Measurements from ENCODE around the gene SLC9A3.

Gene SLC9A3

DNA sequence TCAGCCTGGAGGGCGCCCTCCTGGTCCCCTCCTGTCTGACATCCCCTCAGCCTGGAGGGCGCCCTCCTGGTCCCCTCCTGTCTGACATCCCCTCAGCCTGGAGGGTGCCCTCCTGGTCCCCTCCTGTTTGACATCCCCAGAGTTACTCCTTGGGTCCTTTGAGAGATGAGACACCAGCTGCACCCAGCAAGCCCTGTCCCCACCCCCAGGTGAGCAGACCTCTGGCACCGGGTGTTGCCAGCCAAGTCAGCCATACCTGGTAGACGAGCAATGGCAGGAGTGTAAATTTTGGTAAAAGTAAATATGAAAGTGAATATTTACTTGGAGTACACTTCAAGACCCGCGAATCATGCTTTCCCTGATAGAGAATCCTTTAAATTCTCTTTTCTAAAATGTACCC is 55.8 kb downstream of the SLC9A3 start:
- peaks cover 24% of the 10 kb centered on the region for H3K79me2 ChIP-seq (ENCODE audit: insufficient read depth, low read depth)
- TF ChIP-seq, protein P1, sequence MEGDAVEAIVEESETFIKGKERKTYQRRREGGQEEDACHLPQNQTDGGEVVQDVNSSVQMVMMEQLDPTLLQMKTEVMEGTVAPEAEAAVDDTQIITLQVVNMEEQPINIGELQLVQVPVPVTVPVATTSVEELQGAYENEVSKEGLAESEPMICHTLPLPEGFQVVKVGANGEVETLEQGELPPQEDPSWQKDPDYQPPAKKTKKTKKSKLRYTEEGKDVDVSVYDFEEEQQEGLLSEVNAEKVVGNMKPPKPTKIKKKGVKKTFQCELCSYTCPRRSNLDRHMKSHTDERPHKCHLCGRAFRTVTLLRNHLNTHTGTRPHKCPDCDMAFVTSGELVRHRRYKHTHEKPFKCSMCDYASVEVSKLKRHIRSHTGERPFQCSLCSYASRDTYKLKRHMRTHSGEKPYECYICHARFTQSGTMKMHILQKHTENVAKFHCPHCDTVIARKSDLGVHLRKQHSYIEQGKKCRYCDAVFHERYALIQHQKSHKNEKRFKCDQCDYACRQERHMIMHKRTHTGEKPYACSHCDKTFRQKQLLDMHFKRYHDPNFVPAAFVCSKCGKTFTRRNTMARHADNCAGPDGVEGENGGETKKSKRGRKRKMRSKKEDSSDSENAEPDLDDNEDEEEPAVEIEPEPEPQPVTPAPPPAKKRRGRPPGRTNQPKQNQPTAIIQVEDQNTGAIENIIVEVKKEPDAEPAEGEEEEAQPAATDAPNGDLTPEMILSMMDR (conservative IDR thresholded peaks at IDR 0.05; ENCODE audit: low read depth, low read length): no peak
- H3K27ac ChIP-seq: no peak overlapping the region
- H3K9ac ChIP-seq: no peak overlapping the region
- H2AFZ ChIP-seq (ENCODE audit: low read depth): no peak overlapping the region
- H3K4me3 ChIP-seq (IDR thresholded peaks at IDR 0.05; ENCODE audit: insufficient read depth, low read depth, low read length): no peak overlapping the region
- H3K4me2 ChIP-seq: no peak overlapping the region
- peaks cover 4% of the 10 kb centered on the region for H3K4me1 ChIP-seq (ENCODE audit: low read depth, poor library complexity, severe bottlenecking)
- no peaks in the 10 kb centered on the region for H3K36me3 ChIP-seq (ENCODE audit: insufficient read depth)
- H3K27me3 ChIP-seq (ENCODE audit: insufficient read depth, low read depth): no peaks in the 10 kb centered on the region
- no peaks in the 10 kb centered on the region for H4K20me1 ChIP-seq (ENCODE audit: insufficient read depth)

DNA sequence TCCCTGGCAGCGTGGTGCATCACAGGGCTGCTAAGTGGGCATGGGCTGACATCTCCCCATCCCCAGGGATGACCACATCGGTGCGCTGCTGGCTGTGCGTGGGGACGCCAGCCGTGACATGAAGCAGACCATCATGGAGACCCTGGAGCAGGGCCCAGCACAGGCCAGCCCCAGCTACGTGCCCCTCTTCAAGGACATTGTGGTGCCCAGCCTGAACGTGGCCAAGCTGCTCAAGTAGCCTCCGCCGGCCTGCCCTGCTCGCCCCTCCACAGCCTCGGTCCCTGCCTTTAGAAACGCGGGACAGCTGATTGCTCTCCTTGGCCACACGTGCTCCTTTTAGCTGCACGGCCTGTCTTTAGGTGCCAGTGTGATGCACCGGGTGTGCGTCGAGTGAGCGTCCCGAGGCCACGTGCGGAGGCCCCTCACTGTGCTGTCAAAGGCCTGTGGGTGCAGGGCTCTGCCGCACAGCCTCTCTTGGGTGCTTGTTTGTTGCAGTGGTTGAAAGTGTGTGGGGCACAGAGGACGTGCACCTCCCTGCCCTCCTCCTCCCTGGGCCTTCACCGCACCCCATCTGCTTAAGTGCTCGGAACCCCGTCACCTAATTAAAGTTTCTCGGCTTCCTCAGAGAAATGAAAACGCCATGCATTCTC is 57.5 kb downstream of the SLC9A3 start:
- Histone ChIP-seq H3K36me3 (ENCODE audit: insufficient read depth) (no peaks in the 10 kb centered on the region), H3K4me2 (no peak overlapping the region), H3K27ac (no peak overlapping the region), H4K20me1 (ENCODE audit: insufficient read depth) (no peaks in the 10 kb centered on the region), H3K4me3 (IDR thresholded peaks at IDR 0.05; ENCODE audit: insufficient read depth, low read depth, low read length) (no peak overlapping the region), H3K27me3 (ENCODE audit: insufficient read depth, low read depth) (no peaks in the 10 kb centered on the region), H3K9ac (no peak overlapping the region), H3K79me2 (ENCODE audit: insufficient read depth, low read depth) (peaks cover 14% of the 10 kb centered on the region), H3K4me1 (ENCODE audit: low read depth, poor library complexity, severe bottlenecking) (peaks cover 4% of the 10 kb centered on the region), H2AFZ (ENCODE audit: low read depth) (no peak overlapping the region)
- TF ChIP-seq, protein P1 (conservative IDR thresholded peaks at IDR 0.05; ENCODE audit: low read depth, low read length): no peak

DNA sequence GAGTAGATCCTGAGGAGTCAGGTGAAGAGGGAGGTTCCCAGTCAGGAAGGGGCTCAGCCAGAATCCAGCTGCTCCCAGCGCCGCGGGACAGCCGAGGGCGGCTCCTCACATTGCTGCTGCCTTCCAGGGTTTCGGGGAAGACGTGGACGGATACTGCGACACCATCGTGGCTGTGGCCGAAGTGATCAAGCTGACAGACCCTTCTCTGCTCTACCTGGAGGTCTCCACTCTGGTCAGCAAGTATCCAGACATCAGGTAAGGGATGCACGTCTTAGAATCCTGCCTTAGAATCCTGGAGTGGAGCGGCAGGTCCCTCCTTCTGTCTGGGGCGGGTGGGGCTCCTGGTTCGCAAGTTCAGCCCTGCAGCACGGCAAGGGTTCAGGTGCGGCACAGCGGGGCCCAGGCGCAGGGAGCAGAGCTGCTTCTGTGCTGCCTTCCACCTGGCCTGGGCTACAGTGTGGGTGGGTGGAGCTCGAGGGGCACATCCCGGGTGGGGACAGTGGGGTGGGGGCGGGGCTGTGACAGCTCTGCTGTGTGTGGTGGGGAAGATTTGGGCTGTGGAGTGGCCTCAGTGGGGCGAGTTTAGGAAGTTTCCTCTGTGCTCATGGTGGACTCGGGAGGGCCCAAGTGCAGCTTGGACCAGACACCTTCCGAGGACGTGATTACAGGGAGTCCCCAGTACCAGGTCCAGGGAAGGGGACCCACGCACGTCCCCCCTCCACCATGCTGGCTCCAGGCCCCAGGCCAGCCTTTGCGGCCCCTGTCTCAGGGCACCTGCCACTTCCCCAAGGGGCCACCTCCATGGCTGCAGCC is 58.5 kb downstream of the SLC9A3 start:
- no peaks in the 10 kb centered on the region for H3K36me3 ChIP-seq (ENCODE audit: insufficient read depth)
- H3K27me3 ChIP-seq (ENCODE audit: insufficient read depth, low read depth): no peaks in the 10 kb centered on the region
- no peak overlapping the region for H3K27ac ChIP-seq
- TF ChIP-seq, protein P1 (conservative IDR thresholded peaks at IDR 0.05; ENCODE audit: low read depth, low read length): no peak
- no peaks in the 10 kb centered on the region for H3K4me1 ChIP-seq (ENCODE audit: low read depth, poor library complexity, severe bottlenecking)
- H3K79me2 ChIP-seq (ENCODE audit: insufficient read depth, low read depth): peaks cover 4% of the 10 kb centered on the region; the same call in 1 of the 2 replicates
- H2AFZ ChIP-seq (ENCODE audit: low read depth): no peak overlapping the region
- H4K20me1 ChIP-seq (ENCODE audit: insufficient read depth): no peaks in the 10 kb centered on the region
- H3K4me3 ChIP-seq (IDR thresholded peaks at IDR 0.05; ENCODE audit: insufficient read depth, low read depth, low read length): no peak overlapping the region
- no peak overlapping the region for H3K9ac ChIP-seq
- H3K4me2 ChIP-seq: no peak overlapping the region

DNA sequence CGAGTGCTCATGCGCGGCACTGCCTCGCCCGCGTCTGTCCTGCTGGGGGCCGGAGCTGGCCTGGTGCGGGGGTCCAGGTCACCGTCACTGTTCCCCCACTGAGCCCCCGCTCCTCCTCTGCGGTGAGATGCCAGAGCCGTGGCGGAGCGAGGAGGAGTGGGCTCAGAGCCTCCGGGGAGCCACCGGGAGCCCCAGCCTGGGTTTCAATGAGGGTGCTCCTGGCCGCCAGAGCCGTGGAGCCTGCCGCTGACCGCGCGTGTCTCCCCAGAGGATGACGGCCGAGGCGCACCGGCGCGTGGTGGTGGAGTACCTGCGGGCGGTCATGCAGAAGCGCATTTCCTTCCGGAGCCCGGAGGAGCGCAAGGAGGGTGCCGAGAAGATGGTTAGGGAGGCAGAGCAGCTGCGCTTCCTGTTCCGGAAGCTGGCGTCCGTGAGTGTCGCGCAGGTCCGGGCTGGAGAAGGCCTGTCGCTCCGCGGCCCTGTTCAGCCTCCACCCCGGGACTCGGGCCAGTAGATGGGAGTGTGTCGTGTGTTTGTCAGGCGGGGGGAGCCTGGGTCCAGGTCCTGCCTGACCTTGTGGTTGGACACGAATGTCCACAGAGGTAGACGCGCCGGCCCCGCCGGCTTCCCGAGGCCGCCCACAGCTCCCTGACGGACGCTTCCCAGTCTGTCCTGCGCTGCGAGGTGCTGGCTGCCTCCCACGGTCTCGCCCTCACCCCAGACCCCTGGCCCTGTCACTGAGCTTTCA is 59.2 kb downstream of the SLC9A3 start:
- Histone ChIP-seq H2AFZ (ENCODE audit: low read depth) (no peak overlapping the region), H3K27me3 (ENCODE audit: insufficient read depth, low read depth) (no peaks in the 10 kb centered on the region), H3K4me3 (IDR thresholded peaks at IDR 0.05; ENCODE audit: insufficient read depth, low read depth, low read length) (no peak overlapping the region), H3K79me2 (ENCODE audit: insufficient read depth, low read depth) (no peaks in the 10 kb centered on the region), H3K4me1 (ENCODE audit: low read depth, poor library complexity, severe bottlenecking) (no peaks in the 10 kb centered on the region), H3K36me3 (ENCODE audit: insufficient read depth) (peaks cover under 1% of the 10 kb centered on the region; the same call in 1 of the 2 replicates), H3K9ac (no peak overlapping the region), H4K20me1 (ENCODE audit: insufficient read depth) (no peaks in the 10 kb centered on the region), H3K4me2 (no peak overlapping the region), H3K27ac (no peak overlapping the region)
- TF ChIP-seq, protein P1 (conservative IDR thresholded peaks at IDR 0.05; ENCODE audit: low read depth, low read length): no peak
